Endothelial cell of umbilical vein (primary cell): ENCODE results near the gene FRK. TPM values are rescaled to one million over a fixed set of nuclear protein-coding genes. Genes with fewer than 3 reads are reported as not detected.

Experiments used
- BruUV-seq: library from RNA; stranded (reverse); fragments of 400-500 nt; replicated peaks from 2 replicates; lab custom pipeline; 2021; lab: Mats Ljungman, UMichigan
- CTCF ChIA-PET: fragments of 300-600, 350-600 bp; sonication (Branson Sonifier 250); formaldehyde crosslinking; loops from one replicate; lab custom pipeline; 2021; ENCODE audit warnings: antibody characterized with exemption, inconsistent platforms; lab: Charles Lee
- POLR2A ChIA-PET: fragments of 300-600, 350-600 bp; sonication (Branson Sonifier 250); formaldehyde crosslinking; loops from one replicate; lab custom pipeline; 2021; ENCODE audit warnings: antibody characterized with exemption, inconsistent platforms; lab: Charles Lee
- DNase-seq: peaks from one replicate; pipeline ENCODE4 v3.0.0-alpha.2; 2011; ENCODE audit warnings: low read depth, low spot score
- FAIRE-seq: peaks from 2 replicates; lab custom pipeline; 2011; peaks lifted over from hg19 to GRCh38; lab: Jason Lieb, UNC
- H2AFZ ChIP-seq: 2 replicates; pipeline ENCODE4 v1.6.0; 2012; ENCODE audit warnings: low read depth, low read length, control low read depth, inconsistent platforms
- H3K27ac ChIP-seq: 2 replicates; pipeline ENCODE4 v1.5.1; 2011; ENCODE audit warnings: low read depth, mild to moderate bottlenecking, control low read depth, low read length, moderate library complexity; ENCODE audit not compliant: insufficient read depth
- H3K27me3 ChIP-seq, 2 experiments: 2 replicates each; pipeline versions ENCODE4 v1.6.0 to v1.6.1; 2011; ENCODE audit warnings: low read length in 2 of 2, mixed read lengths in 1 of 2; ENCODE audit not compliant: control insufficient read depth in 2 of 2, insufficient read depth in 2 of 2
- H3K36me3 ChIP-seq, 2 experiments: 2 replicates in 1 of 2; 3 replicates in 1 of 2; pipeline ENCODE4 v1.5.1; 2011; ENCODE audit warnings: low read length in 2 of 2, mild to moderate bottlenecking in 1 of 2, moderate library complexity in 1 of 2; ENCODE audit not compliant: control insufficient read depth in 2 of 2, insufficient read depth in 2 of 2; ENCODE audit errors: extremely low read depth in 1 of 2
- H3K4me1 ChIP-seq: 3 replicates; pipeline ENCODE4 v1.5.1; 2011; ENCODE audit warnings: mild to moderate bottlenecking, low read length; ENCODE audit not compliant: control insufficient read depth, insufficient read depth; ENCODE audit errors: extremely low read depth
- H3K4me2 ChIP-seq: 2 replicates; pipeline ENCODE4 v1.6.1; 2011; ENCODE audit warnings: low read length, control low read depth, mixed read lengths; ENCODE audit not compliant: insufficient read depth
- H3K4me3 ChIP-seq, 3 experiments: fragments of 200-600 bp in 1 of 3; sonication (generic), shearing (Covaris generic) in 1 of 3; replicated peaks in 1 of 3; 2 replicates each; pipeline ENCODE4 v1.5.1; 2011 to 2016; ENCODE audit warnings: control low read depth in 3 of 3, low read length in 3 of 3, mild to moderate bottlenecking in 2 of 3, inconsistent platforms in 1 of 3, low read depth in 1 of 3, moderate library complexity in 1 of 3; ENCODE audit not compliant: insufficient read depth in 1 of 3
- H3K79me2 ChIP-seq: 2 replicates; pipeline ENCODE4 v1.6.0; 2012; ENCODE audit warnings: low read length, inconsistent platforms; ENCODE audit not compliant: control insufficient read depth, insufficient read depth
- H3K9ac ChIP-seq: replicated peaks from 2 replicates; pipeline ENCODE3; 2011; ENCODE audit warnings: low read length, control low read depth; ENCODE audit not compliant: insufficient read depth; ENCODE audit errors: extremely low read depth
- H3K9me1 ChIP-seq: replicated peaks from 3 replicates; pipeline ENCODE4 v1.6.0; 2011; ENCODE audit warnings: mild to moderate bottlenecking, low read length; ENCODE audit not compliant: control insufficient read depth, insufficient read depth; ENCODE audit errors: extremely low read depth
- H3K9me3 ChIP-seq: replicated peaks from 2 replicates; pipeline ENCODE4 v1.5.1; 2012; ENCODE audit warnings: low read length, inconsistent platforms; ENCODE audit not compliant: control insufficient read depth, insufficient read depth
- H4K20me1 ChIP-seq: replicated peaks from 2 replicates; pipeline ENCODE3; 2011; ENCODE audit warnings: mild to moderate bottlenecking, low read length; ENCODE audit not compliant: control insufficient read depth, insufficient read depth; ENCODE audit errors: extremely low read depth
- EZH2 ChIP-seq: IDR thresholded peaks from 2 replicates; pipeline ENCODE4 v1.6.1; 2012; ENCODE audit warnings: borderline replicate concordance, low read depth, mild to moderate bottlenecking, moderate library complexity, low read length, inconsistent platforms; ENCODE audit not compliant: severe bottlenecking
- FOS ChIP-seq: IDR thresholded peaks from 2 replicates; pipeline ENCODE4 v1.6.1; 2011; ENCODE audit warnings: mild to moderate bottlenecking, low read length, moderate library complexity, borderline replicate concordance; ENCODE audit not compliant: insufficient read depth
- GATA2 ChIP-seq: IDR thresholded peaks from 2 replicates; pipeline ENCODE4 v1.7.0; 2011; ENCODE audit warnings: low read depth, mild to moderate bottlenecking, moderate library complexity, mixed read lengths, low read length; ENCODE audit not compliant: insufficient read length, insufficient read depth
- JUN ChIP-seq: IDR thresholded peaks from 2 replicates; pipeline ENCODE4 v1.6.1; 2011; ENCODE audit warnings: borderline replicate concordance, low read depth; ENCODE audit not compliant: insufficient read length, insufficient read depth
- MYC ChIP-seq: IDR thresholded peaks from one replicate; pipeline ENCODE4 v1.6.1; 2011; ENCODE audit warnings: mild to moderate bottlenecking, low read depth, low read length
- POLR2A ChIP-seq: IDR thresholded peaks from 2 replicates; pipeline ENCODE4 v1.6.1; 2012; ENCODE audit warnings: low read depth, mild to moderate bottlenecking, control low read depth, low read length
- POLR2AphosphoS5 ChIP-seq: IDR thresholded peaks from 2 replicates; pipeline ENCODE4 v1.6.1; 2012; ENCODE audit warnings: low read depth, mild to moderate bottlenecking, control low read depth, low read length, moderate library complexity; ENCODE audit not compliant: insufficient read depth
- dilution Hi-C: fragments of 300-500 bp; cut with MboI; formaldehyde crosslinking; loops from one replicate; pipeline ENCODE4 v1.15.0; 2019; ENCODE audit warnings: low sequenced_read_pairs; ENCODE audit not compliant: extremely low pct_ligation_motif_present
- intact Hi-C: fragments of 100-400 bp; cut with micrococcal nuclease; formaldehyde crosslinking; loops from one replicate; pipeline ENCODE4 v1.10.0; 2022
- polyA plus RNA-seq, 4 experiments: library from polyadenylated mRNA; depleted of rRNA in 3 of 4; stranded (reverse) in 3 of 4; unstranded in 1 of 4; fragments of >200 nt; gene quantifications; 2 replicates each; pipeline versions ENCODE4 v1.2.1 to v1.2.3, GENCODE V29; 2011 to 2012; ENCODE audit warnings: missing spikeins in 1 of 4
- total RNA-seq: library from RNA; stranded (reverse); gene quantifications from 2 replicates; pipeline ENCODE4 v1.2.3, GENCODE V29; 2021
- TF ChIP-seq, protein P1 (sequence below), 2 donors: IDR thresholded peaks; 1 replicate in 1 of 2; 2 replicates in 1 of 2; pipeline ENCODE4 v1.5.1; 2011; ENCODE audit warnings: low read length in 2 of 2, mild to moderate bottlenecking in 2 of 2, moderate library complexity in 2 of 2, control low read depth in 1 of 2, inconsistent platforms in 1 of 2, low read depth in 1 of 2; ENCODE audit not compliant: insufficient read depth in 1 of 2; ENCODE audit errors: extremely low read depth in 1 of 2
- TF ChIP-seq, protein P2 (sequence below): IDR thresholded peaks from 2 replicates; pipeline ENCODE4 v1.6.1; 2011; ENCODE audit not compliant: insufficient read depth, insufficient read length

Gene FRK
- total and polyA plus RNA-seq, 2 donors (not counting 3 experiments of a cell fraction or from before 2014, with no cell fraction given): 0.01 TPM; not detected in 1

DNA sequence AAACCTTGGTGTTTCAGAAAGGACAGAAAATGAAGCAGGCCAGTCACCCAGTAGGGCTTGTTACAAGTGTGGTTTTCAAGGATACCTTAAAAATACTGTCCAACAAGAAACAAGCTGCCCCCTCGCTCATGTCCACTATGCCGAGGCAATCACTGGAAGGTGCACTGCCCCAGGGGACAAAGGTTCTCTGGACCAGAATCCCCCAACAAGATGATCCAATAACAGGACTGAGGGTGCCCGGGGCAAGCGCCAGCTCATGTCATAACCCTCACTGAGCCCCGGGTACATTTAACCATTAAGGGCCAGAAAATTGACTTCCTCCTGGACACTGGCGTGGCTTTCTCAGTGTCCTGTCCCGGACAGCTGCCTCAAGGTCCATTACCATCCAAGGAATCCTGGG, 33.4 kb upstream of the FRK start:
- TF ChIP-seq EZH2 (no peak), POLR2A (no peak), POLR2AphosphoS5 (no peak), GATA2 (no peak), MYC (no peak), JUN (no peak), FOS (no peak)
- TF ChIP-seq, protein P1, sequence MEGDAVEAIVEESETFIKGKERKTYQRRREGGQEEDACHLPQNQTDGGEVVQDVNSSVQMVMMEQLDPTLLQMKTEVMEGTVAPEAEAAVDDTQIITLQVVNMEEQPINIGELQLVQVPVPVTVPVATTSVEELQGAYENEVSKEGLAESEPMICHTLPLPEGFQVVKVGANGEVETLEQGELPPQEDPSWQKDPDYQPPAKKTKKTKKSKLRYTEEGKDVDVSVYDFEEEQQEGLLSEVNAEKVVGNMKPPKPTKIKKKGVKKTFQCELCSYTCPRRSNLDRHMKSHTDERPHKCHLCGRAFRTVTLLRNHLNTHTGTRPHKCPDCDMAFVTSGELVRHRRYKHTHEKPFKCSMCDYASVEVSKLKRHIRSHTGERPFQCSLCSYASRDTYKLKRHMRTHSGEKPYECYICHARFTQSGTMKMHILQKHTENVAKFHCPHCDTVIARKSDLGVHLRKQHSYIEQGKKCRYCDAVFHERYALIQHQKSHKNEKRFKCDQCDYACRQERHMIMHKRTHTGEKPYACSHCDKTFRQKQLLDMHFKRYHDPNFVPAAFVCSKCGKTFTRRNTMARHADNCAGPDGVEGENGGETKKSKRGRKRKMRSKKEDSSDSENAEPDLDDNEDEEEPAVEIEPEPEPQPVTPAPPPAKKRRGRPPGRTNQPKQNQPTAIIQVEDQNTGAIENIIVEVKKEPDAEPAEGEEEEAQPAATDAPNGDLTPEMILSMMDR (IDR thresholded peaks at IDR 0.05; ENCODE audit: extremely low read depth in 1 of 2, insufficient read depth in 1 of 2, low read depth in 1 of 2, low read length in 2 of 2): no peak
- TF ChIP-seq, protein P2, sequence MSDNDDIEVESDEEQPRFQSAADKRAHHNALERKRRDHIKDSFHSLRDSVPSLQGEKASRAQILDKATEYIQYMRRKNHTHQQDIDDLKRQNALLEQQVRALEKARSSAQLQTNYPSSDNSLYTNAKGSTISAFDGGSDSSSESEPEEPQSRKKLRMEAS: no peak
- no peak overlapping the region for H3K4me3 ChIP-seq
- H3K4me1 ChIP-seq: no peaks in the 10 kb centered on the region
- FAIRE-seq (no peak), DNase-seq (no peak)
- intact Hi-C loops: no loop called here
- POLR2A ChIA-PET: no interaction called here
- BruUV-seq: no TSS peak
- H4K20me1 ChIP-seq: no peaks in the 10 kb centered on the region
- no peak overlapping the region for H3K9ac ChIP-seq
- dilution Hi-C loops: no loop called here
- H2AFZ ChIP-seq: no peak overlapping the region
- no peaks in the 10 kb centered on the region for H3K27me3 ChIP-seq
- H3K9me1 ChIP-seq: no peaks in the 10 kb centered on the region
- H3K9me3 ChIP-seq: no peaks in the 10 kb centered on the region
- CTCF ChIA-PET: no interaction called here
- no peaks in the 10 kb centered on the region for H3K79me2 ChIP-seq
- no peak overlapping the region for H3K27ac ChIP-seq
- no peaks in the 10 kb centered on the region for H3K36me3 ChIP-seq
- no peak overlapping the region for H3K4me2 ChIP-seq
